GM21717 (cell line): ENCODE data around the gene PIK3R3.

Experiments used
- ATAC-seq: cut with Tn5 transposase; IDR thresholded peaks from one replicate; pipeline ENCODE4 v1.9.1; 2021; ENCODE audit warnings: mild to moderate bottlenecking, moderate library complexity; ENCODE audit not compliant: unreplicated experiment

The PIK3R3 gene

DNA sequence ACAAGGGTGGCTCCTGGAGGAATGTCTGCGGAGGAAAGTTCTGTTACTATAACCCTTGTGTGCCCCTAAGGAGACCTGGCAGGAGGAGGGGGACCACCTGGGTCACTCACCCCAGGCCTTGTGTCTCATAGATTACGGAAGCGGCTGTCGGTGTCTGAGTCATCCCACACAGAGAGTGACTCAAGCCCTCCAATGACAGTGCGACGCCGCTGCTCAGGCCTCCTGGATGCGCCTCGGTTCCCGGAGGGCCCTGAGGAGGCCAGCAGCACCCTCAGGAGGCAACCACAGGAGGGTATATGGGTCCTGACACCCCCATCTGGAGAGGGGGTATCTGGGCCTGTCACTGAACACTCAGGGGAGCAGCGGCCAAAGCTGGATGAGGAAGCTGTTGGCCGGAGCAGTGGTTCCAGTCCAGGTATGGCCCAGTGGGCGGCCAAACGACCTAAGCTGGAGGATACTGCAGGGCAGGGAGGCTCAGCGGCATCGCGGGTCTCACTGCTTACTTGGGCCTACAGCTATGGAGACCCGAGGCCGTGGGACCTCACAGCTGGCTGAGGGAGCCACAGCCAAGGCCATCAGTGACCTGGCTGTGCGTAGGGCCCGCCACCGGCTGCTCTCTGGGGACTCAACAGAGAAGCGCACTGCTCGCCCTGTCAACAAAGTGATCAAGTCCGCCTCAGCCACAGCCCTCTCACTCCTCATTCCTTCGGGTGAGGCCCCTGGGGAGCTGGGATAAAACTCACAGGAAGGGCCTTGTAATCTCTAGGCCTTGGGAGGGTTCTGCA lies 101.4 kb downstream of the PIK3R3 start:
- ATAC-seq = no peak

DNA sequence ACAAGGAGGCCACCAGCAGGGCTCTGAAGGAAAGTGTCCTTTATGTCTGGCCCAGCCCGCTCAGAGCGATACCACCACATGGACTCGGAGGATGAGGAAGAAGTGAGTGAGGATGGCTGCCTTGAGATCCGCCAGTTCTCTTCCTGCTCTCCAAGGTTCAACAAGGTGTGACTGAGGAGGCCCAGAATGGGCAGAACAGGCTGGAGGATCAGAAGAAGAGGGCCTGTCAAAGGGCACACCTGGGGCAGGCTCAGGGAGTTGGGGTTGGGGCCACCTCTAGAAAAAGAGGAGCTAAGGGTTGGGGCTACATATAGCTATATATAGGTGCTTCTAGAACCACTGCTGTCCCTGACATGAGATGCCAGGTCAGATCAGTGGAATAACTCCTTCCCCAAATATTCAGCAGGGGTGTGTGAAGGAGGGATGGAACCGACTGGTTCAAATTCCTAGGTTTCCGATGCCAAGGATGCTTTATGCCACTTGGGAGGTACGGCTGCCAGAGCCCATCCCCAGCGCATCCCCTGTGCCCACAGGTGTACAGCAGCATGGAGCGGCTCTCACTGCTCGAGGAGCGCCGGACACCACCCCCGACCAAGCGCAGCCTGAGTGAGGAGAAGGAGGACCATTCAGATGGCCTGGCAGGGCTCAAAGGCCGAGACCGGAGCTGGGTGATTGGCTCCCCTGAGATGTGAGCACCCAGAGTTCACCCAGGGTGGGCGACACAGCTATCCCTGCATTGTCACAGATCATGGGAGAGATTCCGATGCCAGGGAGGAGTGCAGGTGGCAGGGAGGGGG lies 102.2 kb downstream of the PIK3R3 start:
- no peak for ATAC-seq

DNA sequence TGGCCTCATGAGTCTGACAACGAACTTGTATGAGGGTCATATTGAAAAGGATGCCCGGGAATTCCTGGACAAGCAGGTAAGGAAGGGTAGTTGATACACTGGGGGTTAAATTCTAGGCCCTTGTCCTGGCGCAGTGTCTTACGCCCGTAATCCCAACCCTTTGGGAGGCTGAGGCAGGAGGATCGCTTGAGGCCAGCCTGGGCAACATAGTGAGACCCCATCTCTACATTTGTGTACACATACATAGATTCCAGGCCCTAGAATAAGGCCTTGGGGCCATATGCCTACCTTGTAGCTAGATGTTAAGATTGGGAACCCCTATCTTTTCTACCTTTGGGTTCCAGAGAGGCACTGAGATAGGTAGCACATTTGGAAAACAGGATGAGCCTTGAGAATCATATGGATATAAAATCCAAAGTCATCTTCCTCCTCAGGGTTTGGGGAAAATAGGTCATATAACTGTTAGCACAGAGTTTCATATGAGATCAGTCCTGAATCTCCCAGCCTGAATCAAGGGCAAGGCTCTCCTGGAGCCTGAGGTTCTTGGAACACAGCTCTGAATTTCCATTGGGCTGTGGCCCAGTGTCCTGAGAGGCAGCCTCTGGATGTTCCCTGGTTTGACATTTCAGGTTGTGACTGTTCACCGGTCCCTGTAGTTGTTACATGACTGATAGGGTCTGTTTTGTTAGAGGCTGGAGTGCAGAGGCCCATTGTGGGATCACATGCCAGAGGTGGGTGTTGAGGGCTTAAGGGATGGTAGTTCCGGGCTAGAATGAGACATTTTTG lies 104.4 kb downstream of the PIK3R3 start:
- no peak for ATAC-seq

DNA sequence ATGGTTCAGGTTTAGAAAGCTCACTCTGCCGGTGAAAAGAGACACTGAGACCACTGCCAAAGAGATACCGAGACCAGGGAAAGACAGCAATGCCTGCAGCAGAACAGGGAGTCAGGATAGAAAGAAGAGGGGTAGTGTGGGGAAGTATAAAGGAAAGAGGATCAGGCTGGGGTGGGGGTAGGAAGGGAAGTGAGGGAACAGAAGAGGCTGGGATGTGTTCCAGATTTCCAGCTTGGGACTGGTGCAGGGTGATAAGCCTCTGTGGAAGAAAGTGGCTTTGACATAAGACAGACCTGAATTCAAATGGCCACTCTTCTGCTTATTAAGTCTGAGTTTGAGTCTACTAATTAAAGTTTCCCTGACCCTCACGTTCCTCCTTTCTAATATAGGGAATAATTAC lies 105.9 kb downstream of the PIK3R3 start:
- ATAC-seq = no peak

DNA sequence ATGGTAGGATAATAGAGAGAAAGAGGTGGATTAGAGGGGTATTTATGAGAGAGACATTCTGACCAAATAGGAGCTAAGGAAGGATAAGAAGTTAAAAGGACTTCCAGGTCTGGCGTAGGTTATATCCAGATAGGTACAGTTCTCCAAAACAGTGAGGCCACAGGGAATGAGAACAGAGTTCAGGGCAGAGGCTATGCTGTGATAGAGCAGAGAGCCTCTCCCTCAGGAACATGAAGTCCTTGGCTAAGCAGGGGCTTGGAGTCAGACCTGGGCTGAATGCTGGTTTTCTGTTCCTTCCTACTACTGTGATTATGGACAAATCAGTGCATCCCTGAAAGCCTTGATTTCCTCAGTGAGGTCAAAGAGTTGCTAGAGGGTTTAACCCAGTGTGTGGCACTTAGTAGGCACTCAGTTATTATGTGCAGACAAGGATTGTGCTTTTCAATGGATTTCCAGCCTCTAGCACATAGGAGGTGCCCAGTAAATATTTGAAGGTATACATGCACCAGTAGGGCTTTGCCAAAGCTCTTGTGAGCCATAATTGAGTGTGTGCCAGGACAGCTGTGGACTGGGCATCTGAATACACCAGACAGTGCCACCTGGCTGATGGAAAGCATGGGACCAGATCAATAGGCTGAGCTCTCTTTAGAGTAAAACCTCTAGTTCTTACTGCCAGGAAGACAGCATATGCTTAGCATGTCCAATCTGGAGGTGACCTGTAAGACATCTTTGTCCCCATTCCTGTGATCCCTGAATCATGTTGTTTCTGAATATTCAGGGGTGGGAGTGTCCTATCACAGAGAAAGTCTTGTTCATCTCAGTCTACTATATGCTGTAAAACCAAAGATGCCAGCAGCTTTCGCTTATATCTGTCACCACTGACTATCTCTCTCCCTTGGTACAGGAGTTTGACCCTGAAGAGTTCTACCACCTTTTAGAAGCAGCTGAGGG lies 111.1 kb downstream of the PIK3R3 start:
- ATAC-seq = no peak

DNA sequence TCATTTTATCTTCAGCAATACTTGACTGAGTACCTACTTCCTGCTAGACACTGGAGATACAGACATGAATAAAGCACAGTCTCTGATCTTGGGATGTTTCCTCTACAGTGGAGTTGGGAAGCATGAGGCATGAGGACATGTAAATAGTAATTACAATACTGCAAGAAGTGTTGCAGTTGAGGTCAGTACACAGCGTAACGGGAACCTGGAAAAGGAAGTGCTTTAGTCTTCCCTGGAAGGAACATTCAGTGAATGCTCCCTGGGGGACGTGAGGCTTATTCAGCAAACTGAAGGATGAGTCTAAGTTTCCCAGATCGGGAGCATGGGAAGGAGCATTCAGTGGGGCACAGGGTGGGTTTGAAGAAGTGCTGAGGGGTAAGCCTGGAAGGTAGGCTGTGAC lies 112.4 kb downstream of the PIK3R3 start:
- ATAC-seq = no peak

DNA sequence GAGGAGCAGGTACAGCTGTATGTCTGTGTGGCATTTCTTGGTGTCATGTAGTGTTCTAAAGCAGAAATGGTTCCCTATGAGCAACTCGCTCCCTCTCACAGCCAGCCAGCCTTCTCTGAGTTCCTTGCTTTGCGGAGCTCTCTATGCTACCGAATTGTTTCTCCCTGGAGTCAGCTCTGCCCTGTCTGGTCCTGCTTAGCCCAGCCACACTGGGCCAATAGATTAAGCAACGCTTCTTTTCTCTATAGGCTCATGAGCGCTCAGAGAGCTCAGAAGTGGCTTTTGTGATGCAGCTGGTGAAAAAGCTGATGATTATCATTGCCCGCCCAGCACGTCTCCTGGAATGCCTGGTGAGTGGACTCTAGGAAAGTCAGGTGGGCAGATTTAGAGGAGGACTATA lies 113.1 kb downstream of the PIK3R3 start:
- ATAC-seq = no peak

DNA sequence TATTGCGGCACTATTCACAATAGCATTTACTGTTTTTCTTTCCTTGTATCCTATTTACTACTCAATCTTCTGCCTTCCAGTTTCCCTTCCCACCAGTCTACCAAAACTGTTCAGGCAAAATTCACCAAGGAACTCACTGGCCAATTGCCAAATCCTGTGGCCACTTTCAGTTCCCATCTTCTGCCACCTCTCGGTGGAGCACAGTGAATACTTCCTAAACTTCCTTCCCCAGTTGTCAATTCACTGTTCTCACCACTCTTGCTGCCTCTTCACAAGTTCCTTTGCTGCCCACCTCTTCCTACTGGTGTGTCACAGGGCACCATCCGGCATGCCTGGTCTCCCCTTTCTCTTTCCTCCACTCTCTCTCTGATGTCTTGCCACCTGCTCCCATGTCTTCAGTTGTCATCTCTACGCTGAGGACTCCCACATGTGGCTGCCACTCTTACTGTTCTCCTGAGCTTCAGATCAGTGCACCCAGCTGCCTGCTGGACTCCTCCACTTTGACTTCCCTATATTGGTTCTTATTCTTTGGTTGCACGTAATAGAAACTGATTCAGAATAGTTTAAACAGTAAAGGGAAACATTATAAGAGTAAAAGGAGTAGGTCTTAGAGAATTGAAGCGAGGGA lies 114.4 kb downstream of the PIK3R3 start:
- ATAC-seq = no peak

DNA sequence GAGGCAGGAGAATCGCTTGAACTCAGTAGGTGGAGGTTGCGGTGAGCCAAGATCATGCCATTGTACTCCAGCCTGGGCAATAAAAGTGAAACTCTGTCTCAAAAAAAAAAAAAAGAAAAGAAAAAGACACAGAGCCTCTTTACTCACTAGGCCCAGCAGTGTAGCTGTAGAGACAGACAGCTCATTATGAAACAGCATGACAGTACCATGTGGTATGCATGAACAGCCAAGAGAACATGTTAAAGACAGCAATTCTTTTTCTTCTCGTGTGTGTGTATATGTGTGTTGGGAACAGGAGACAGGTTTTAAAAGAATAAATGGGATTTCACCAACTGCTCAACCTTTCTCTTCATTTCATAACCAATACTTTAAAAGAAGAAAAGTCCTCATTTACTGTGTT lies 118.8 kb downstream of the PIK3R3 start:
- ATAC-seq = no peak

DNA sequence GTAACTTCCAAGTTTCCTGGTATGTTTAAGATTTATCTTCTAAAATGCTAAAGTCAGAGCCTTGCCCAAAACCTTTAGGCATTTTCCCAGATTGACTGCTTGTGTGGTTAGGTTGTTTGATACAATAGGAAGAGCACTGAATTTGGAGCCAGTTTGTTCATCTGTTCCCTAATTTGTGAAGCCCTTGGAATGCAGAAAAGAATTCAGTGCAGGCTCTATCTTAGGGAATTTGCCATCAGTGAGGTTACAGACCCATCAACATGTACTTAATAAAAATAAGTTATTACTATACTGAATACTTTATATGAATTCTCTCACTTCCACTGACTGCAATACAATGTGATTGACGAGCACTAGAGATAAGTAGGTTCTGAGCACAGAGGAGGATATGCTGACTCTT lies 120.2 kb downstream of the PIK3R3 start:
- no peak for ATAC-seq

DNA sequence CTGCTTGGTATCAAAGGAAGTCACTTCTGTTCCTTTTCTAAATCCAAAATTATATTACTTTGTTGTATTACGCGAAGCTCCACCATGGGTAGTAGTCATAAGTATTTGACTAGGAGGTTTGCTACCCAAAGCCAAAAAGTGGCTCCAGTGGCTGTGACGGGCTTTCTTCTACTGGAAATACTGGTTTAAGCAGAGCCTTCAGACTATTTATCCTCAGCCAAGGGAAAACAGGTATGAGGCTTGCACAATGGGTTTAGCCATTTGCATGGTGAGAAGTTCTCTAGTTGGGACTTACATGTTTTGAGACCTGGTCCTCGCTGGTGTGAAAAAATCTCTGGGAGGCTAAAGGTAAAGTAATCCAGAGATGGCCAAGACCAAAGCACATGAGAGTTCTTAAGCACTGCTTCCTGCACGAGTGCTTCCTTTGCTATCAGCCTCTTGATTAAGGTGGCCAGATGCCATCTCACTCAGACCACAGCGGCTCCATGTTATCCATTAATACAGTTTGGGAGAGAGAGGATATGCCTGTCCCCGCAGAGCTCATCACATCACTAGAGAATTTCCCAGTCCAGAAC lies 121.2 kb downstream of the PIK3R3 start:
- ATAC-seq = no peak

DNA sequence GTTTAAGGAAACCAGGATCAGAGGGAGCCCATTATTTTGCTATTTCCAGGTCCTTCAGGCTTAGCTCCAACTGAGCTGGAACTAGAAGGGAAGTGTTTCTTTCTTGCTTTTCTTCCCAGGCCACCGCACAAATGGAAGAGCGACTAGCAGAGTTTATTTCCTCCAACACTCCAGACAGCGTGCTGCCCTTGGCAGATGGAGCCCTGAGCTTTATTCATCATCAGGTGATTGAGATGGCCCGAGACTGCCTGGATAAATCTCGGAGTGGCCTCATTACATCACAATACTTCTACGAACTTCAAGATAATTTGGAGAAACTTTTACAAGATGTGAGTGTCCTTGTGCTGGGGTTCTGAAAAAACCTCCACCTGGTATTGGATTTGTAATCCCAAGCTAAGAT lies 121.8 kb downstream of the PIK3R3 start:
- ATAC-seq = no peak

DNA sequence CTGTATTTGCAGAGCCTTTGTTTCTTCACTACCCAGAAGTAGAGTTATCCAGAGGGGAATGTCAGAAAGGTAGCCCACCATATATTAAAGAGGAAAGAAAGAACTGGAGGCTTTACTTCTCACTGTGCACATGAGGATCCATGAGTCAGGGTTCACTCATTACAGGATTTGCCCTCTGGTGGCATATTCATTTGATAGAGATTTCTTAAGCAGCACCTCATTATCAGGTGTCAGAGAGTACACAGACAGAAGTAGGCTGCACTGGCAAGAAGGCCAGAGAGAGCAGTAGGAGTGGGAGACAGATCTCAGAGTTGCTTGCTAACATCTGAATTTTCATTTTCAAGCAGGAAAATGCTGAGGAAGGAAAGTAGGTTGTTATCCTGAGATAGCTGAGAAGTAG lies 123.8 kb downstream of the PIK3R3 start:
- ATAC-seq = no peak

DNA sequence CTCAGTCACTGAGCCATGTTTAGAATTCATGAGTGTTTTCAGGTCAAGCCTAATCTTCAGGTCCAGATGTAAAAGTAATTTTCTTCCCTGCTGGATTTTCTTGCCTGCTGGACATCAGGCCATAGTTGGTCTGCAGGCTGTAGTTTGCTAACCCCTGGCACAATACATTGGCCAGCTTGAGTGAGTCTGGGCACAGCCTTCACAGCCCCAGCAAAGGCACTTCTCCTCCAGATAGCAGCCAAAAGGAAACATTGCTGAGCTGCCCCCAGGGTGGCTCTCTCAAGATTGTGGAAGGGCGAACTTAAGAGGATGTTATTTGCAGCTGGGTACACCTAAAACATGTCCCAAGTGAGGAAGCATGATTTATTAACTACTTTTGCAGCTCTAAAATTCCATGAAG lies 126.8 kb downstream of the PIK3R3 start:
- ATAC-seq = no peak

DNA sequence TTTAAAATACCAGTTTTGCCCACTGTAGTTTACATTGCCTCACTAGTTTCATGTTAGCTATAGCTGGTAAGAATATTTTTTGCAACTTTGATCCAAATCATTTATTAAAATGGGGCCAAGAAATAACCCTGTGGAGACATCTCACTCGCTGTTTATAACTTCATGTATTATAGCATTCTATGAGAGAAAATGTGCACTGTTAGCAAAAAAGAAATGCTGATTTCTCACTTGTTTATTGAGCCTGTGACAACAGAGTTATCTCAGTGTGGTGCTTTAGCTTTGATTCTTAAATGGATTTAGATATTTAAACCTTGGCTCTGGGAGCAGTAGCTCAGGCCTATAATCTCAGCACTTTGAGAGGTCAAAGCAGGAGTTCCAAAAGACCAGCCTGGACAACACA lies 127.9 kb downstream of the PIK3R3 start:
- ATAC-seq = no peak

DNA sequence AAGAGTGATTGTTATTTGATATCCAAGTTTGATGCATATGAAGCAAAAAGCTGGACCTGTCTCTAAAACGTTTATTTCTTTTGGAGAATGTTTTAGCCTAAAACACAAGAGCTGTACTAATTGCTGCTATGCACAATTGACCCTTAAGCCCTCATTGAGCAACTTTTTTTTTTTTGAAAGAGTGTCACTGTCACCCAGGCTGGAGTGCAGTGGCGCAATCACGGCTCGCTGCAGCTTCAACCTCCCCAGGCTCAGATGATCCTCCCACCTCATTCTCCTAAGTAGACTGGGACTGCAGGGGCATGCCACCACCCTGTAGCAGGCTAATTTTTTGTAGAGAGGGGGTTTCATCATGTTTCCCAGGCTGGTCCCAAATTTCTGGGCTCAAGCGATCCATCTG lies 129.1 kb downstream of the PIK3R3 start:
- ATAC-seq = no peak

DNA sequence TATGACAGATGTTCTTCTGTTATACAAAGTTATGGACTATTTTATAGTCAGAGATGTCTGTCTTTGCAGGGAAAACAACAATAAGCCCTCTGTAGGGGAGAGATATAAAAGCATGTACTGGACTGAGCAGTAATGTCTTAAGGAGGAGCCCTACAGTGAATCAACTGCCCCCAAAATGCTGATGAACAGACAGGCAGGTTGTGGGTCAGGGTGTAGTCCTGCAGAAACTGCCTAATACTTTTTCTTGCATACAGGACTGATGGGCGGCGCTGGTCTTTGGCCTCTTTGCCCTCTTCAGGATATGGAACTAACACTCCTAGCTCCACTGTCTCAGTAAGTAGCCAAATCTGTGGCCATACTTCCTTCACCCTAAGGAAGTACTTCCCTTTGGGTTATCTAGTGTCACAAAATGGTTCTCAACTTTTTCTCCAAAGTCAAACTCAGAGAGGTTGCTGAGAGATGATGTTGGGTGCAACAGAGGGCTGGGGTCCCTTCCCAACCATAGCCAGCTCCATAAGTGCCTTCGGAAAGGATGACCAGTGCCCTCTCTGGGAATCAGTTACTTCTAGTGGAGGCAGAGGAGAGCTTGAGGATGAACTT lies 129.8 kb downstream of the PIK3R3 start:
- ATAC-seq = no peak

DNA sequence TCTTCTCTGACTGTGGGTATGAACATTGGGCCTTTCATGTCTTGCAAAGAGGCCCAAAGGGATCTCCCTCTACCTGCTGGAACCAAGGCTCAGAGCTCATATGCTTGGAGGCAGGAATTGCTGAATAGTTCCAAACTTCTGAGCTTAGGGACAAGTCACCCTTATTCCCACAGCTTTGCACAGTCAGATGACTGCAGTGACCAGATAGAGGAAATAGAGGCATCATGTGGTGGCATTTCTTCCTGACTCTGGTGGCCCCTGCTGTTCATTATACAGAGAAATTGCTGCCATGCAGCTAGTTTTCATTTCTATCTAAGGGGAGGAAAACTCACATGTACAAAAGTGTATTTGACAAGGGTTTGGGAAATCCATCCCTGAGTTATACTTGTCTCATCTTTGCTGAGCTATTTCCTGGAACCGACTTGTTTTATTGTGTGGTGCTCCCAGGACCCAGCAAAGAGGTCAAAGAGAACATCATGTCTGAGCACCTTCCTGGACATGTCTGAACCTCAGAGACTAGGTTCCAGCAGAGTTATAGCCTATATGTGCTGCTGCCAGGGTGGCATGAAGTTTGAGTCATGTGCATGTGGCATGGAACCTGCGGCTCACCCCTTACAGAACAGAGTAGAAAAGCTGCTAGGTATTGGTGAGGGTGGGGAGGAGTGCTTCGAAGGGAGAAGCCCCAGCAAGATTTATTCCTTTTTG lies 131.2 kb downstream of the PIK3R3 start:
- no peak for ATAC-seq

DNA sequence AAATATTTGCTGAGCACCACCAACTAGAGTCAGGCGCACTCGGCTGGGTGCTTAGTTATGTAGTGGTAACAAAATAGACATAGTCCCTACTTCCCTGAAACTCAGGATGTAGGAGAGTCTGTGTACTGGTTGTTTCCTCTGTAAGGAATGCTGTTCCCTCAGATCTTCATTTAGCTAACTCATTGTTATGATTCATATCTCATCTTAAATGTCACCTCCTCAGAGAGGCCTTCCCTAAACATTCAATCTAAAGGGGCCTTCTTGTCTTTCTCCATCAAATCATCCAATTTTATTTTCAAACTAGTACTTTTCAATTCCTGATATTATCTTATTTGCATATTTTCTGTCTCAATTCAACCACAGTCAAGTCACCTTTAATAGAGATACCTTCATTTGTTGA lies 132.9 kb downstream of the PIK3R3 start:
- no peak for ATAC-seq
